Activated naive CD8-positive, alpha-beta T cell (primary cell): ENCODE data around the gene ESPN.
"Not testable (repeated sequence)": the region's sequence is repeated elsewhere in the genome, so short reads cannot be mapped to it uniquely, and the experiment has no call there.

Experiments
- H3K27ac Mint-ChIP-seq: one replicate; pipeline ENCODE4 v1.8.0; 2021; ENCODE audit warnings: mixed read lengths
- H3K27me3 Mint-ChIP-seq: one replicate; pipeline ENCODE4 v1.8.0; 2021; ENCODE audit warnings: mixed read lengths
- H3K36me3 Mint-ChIP-seq: one replicate; pipeline ENCODE4 v1.8.0; 2021; ENCODE audit warnings: mixed read lengths
- H3K4me1 Mint-ChIP-seq: one replicate; pipeline ENCODE4 v1.8.0; 2021; ENCODE audit warnings: low read depth, mixed read lengths
- H3K4me3 Mint-ChIP-seq: one replicate; pipeline ENCODE4 v1.8.0; 2021; ENCODE audit warnings: mild to moderate bottlenecking, mixed read lengths
- H3K9me3 Mint-ChIP-seq: one replicate; pipeline ENCODE4 v1.8.0; 2021; ENCODE audit warnings: low read depth, mixed read lengths

ESPN gene

DNA sequence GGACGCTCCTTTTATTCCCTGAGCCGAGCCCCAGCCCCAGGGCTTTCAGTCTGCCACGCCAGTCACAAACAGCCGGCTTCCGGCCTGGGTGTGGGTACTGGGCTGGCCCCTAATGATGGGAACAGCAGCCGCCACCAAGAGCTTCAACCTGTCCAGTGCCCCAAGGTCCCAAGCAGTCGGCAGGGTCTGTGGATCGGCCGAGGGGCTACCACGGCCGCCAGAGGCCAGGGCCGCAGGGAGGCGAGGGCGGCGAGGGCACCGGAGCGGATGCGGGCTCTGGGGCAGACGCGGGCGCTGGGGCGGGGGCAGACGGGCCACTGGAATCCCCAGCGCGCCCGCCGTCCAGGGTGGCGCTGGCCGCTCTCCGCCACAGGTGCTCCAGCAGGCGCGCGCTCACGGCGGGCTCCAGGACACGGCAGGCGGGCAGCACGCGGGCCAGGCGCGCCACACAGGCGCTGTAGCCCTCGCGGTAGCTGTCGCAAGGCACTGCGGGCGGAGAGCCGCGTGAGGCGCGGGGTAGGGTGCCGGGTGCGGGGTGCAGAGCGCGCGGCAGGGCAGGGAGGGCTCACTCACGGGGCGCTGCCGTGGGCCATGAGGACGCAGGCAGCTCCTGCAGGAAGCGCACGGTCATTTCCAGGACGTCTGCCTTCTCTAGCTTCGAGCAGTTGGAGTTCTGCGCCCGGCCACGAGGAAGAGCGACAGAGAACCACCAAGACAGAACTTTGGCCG lies 5.7 kb upstream of the ESPN start:
- H3K36me3 Mint-ChIP-seq: no peaks in the 10 kb centered on the region
- H3K27me3 Mint-ChIP-seq: peaks cover 38% of the 10 kb centered on the region
- no peak overlapping the region for H3K27ac Mint-ChIP-seq
- peak overlapping the region; percentile 23 for H3K4me3 Mint-ChIP-seq
- H3K4me1 Mint-ChIP-seq: peaks cover 7% of the 10 kb centered on the region
- H3K9me3 Mint-ChIP-seq: no peaks in the 10 kb centered on the region

DNA sequence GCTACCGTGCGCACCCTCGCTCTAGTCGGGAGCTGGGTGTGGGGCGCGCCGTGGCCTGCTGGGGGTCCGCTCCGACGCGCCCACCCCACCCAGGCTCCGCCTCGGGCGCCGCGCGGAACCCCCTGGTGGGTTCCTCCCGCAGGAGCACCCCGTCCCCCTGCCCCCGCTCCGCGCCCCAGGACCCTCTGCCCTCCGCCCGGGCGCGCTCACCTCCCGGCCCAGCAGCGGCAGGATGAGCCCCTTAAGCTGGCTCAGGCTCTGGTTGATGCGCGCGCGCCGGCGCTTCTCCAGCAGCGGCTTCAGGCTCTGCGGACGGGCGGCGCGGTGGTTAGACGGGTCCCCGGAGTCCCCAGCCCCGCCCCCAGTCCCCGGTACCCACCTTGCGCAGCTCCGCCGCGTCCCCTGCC lies 5.2 kb upstream of the ESPN start:
- H3K27me3 Mint-ChIP-seq: peaks cover 37% of the 10 kb centered on the region
- H3K4me3 Mint-ChIP-seq: peak overlapping the region; percentile 23
- no peaks in the 10 kb centered on the region for H3K9me3 Mint-ChIP-seq
- H3K4me1 Mint-ChIP-seq: peaks cover 12% of the 10 kb centered on the region
- H3K27ac Mint-ChIP-seq: no peak overlapping the region
- H3K36me3 Mint-ChIP-seq: no peaks in the 10 kb centered on the region

DNA sequence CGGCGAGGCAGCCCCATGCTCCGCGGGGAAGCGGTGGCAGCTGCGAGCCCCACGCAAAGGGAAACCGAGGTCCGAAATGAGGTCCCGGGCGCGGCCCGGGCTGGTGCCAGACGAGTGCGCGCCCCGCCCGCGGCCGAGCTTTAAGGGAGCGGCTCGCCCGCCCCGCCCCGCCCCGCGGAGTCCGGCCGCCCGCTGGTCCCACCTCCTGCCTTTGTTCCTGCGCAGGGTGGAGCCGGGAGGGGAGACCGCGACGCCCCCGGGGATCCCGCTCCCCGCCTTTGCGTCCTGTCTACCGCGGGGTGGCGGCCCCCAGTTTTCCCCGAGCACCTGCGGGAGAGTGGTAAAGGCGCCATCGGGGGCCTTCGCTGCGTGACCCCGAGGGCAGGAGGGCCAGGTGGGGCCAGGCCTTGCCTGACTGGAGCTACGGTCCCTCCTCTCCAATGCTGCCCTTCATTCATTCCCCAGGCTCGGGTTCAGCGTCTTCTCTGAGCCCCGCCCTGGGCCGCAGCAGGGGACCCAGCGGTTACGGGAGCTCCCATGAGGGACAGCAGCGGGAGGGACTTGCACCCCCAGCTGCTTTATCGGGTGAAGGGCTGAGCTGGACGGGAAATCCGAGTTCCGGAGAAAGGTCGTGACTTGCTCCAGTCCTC lies 4.6 kb upstream of the ESPN start, which contains the start of gene HES2:
Gene HES2 (minus strand): TSS at position 116 of the 650 bp plus-strand sequence. CDS start 99 bp downstream, at position 17.
- Mint-ChIP-seq H3K27ac (no peak within 1 kb of the TSS), H3K4me3 (peak within 1 kb of the TSS; percentile 23), H3K27me3 (peaks cover 34% of the 10 kb centered on the region), H3K9me3 (no peaks in the 10 kb centered on the region), H3K4me1 (peaks cover 10% of the 10 kb centered on the region), H3K36me3 (no peaks in the 10 kb centered on the region)

DNA sequence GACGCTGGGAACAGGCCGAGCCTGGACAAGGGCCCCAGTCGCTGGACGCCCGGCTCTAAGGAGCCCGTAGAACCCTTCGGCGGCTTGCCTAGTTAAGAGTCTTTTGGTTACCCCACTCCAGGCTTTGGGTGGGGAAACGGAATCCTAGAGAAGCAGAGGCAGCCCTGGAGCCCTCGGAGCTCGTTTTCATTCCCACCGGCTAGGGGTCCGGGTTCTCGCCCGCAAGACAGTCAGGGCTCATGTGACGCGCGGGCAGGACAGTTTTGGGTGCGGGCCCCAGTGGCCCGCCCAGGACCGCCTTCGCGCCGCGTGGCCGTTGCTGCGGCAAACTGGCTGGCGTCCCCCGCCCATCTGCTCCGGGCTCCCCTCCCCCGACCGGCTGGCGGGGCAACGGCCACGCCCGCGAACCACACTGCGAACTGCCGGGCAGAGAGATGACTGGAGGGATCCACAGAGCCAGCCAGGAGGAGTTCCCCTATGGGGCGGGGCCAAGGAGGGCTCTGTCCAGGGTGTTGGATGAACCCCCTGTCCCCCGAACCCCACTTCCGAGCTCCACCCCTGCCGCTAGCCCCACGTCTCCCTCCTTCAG lies 4.0 kb upstream of the ESPN start:
- Mint-ChIP-seq H3K27me3 (peaks cover 28% of the 10 kb centered on the region), H3K27ac (no peak overlapping the region), H3K4me3 (peak overlapping the region; percentile 63), H3K9me3 (no peaks in the 10 kb centered on the region), H3K36me3 (no peaks in the 10 kb centered on the region), H3K4me1 (peaks cover 10% of the 10 kb centered on the region)

DNA sequence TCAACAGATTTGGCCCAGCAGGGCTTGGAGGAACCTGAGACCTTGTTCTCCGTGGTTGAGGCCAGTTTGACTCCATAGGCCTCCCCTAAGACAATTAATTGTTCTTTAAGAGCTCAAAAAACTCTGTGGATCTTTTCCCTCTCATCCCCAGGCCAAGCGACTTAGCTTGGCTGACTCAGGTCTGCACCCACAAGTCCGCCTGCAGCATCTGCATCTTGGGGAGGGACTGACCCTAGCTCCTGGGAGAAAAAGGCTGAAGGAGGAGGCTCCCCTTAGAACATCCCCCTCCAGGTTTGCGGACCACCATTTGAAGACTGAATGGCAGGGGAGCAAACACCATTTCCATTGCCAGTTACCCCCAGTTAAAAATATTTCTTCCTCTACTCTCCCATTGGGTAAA lies 3.3 kb upstream of the ESPN start:
- H3K27ac Mint-ChIP-seq: no peak overlapping the region

DNA sequence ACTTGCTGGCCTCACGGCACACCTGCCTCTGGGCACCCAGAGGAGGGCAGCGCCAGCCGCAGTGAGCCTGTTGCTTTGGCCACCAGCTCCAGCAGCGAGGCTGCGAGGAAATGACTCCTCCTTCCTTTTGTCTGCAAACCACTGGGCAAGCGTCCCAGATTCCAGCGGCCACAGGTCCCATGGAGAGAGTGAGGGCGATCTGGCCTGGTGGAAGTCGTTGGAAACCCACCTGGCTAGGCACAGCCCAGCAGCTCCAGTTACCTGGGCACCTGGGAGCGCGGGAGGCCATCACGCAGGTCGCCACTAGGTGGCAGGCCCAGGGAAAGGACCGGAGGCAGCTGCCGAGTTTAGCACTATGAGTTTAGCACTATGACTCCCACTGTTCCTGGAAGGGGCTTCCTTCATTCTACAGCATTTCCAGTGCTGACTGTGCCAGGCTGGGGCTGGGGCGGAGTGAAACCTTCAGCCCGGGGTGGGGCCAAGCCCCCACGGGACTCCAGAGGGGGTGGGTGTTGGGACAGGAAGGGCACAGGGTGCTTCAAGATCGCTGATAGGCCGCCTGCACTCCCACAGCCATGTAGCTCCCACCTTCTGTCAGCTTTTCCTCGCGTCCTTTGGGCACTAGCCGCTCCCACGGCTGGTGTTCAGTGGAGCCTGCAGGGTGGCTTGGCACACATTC lies 1.1 kb upstream of the ESPN start:
- H3K9me3 Mint-ChIP-seq: no peaks in the 10 kb centered on the region
- H3K36me3 Mint-ChIP-seq: no peaks in the 10 kb centered on the region
- peaks cover 10% of the 10 kb centered on the region for H3K4me1 Mint-ChIP-seq
- H3K27me3 Mint-ChIP-seq: peaks cover 12% of the 10 kb centered on the region
- no peak overlapping the region for H3K27ac Mint-ChIP-seq
- peak overlapping the region; percentile 63 for H3K4me3 Mint-ChIP-seq

More for the DNA sequence above, 3.3 kb upstream of the ESPN start:
- Mint-ChIP-seq H3K9me3 (no peaks in the 10 kb centered on the region), H3K4me1 (peaks cover 10% of the 10 kb centered on the region), H3K36me3 (no peaks in the 10 kb centered on the region), H3K27me3 (peaks cover 21% of the 10 kb centered on the region), H3K4me3 (peak overlapping the region; percentile 22)

DNA sequence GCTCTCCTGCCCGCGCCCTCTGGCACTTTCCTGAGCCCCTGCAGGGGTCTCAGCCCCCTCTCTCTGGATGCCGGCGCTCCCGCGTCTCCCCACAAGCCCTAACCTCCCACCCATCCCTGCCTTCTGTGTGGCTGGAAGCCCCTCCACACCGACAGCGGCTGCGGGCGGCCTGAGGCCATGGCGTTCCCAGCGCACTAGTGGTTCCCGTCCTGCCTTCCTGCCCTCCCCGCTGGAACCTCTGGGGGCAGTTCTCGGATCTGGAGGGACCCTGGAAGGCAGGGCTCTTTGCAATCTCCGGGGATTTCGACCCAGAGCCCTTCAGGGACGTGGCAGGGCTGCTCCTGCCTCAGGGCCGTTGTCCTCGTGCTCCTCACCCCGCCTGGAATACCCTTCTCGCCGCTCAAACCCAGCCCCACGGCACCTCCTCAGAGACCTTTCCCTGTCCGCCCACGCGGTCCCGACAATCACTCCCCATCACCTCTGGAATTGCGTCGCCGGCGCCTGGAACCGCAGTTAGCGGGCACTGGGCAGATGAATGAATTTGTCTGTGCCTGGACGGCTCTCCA lies 493 bp upstream of the ESPN start:
- peak overlapping the region; percentile 63 for H3K4me3 Mint-ChIP-seq
- H3K27me3 Mint-ChIP-seq: peaks cover 12% of the 10 kb centered on the region
- no peaks in the 10 kb centered on the region for H3K9me3 Mint-ChIP-seq
- no peaks in the 10 kb centered on the region for H3K36me3 Mint-ChIP-seq
- H3K4me1 Mint-ChIP-seq: peaks cover 9% of the 10 kb centered on the region
- H3K27ac Mint-ChIP-seq: peak overlapping the region; percentile 41

DNA sequence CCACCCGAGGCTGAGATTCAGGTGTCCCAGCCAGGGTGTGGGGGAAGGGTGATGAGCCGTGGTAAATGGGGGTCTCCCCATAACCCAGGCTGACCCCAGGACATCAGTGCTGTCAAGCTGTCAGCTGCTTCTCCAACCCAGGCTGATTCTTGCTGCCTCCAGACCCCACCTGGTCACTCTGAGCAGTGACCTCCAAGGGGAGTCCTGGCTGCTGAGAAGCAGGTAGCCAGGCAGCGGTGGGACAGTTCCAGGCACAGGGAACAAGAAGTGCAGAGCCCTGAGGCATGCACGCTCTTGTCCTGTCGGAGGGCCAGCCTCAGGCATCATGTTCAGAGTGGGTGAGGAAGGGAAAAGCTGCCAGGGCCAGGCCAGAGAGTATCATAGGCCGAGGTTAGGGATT lies 1.1 kb downstream of the ESPN start:
- Mint-ChIP-seq H3K27me3 (peaks cover 14% of the 10 kb centered on the region), H3K9me3 (no peaks in the 10 kb centered on the region)

DNA sequence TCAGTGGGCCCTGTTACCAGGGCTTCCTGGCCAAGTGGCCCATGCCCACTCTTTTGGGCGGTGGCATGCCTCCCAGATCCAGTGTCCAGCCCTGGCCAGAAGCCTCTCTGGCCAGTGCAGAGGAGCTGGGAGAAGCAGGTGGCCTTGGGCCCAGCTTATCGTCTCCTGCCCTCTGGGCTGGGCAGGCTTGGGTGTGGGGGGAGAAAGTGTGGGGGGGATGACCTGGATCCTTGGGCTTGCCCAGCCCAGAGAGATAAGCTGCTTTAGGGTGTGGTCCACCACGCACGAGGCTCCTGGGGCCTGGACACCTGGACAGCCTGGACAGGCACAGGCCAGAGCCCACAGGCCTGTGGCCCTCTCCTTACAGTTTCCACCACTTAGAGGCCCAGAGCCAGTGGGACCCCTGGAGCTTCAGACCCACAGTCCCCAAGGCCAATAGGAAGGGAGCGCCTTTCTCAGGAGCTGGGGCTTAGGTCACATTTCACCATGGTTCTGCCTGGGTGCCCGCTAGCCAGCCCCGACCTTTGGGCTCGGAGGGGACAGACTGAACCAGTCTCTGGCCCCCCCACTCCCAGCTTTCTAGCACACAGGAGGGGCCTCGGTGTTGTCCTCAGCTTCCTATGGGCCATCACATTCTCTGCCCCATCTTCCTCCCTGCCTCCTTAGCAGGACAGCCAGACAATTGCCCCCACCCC lies 1.8 kb downstream of the ESPN start:
- Mint-ChIP-seq H3K4me3 (no peak overlapping the region), H3K36me3 (no peaks in the 10 kb centered on the region), H3K27ac (no peak overlapping the region), H3K9me3 (no peaks in the 10 kb centered on the region), H3K27me3 (peaks cover 12% of the 10 kb centered on the region), H3K4me1 (peaks cover 7% of the 10 kb centered on the region)

More for the DNA sequence above, 1.1 kb downstream of the ESPN start:
- Mint-ChIP-seq H3K27ac (no peak overlapping the region), H3K4me3 (no peak overlapping the region), H3K4me1 (peaks cover 7% of the 10 kb centered on the region), H3K36me3 (no peaks in the 10 kb centered on the region)

DNA sequence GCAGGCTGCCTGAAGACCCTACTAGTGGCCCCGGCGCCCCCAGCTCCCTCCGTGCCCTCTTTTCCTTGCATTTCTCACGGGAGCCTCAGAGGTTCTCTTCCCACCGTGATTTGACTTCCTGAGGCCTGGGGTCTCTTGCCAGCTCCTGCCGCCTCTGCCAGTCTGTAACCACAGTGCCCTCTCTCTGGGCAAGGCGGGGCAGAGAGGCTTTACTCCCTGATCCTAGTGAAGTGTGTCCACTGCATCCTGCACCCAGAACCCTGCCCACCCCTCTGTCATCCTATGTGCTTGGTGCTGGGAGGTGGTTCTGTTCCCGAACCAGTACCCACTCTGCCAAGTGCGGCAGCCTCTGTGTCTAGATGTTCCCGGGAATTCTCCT lies 2.4 kb downstream of the ESPN start:
- H3K27me3 Mint-ChIP-seq: peaks cover 7% of the 10 kb centered on the region
- peaks cover 7% of the 10 kb centered on the region for H3K4me1 Mint-ChIP-seq
- no peak overlapping the region for H3K4me3 Mint-ChIP-seq
- H3K9me3 Mint-ChIP-seq: no peaks in the 10 kb centered on the region
- no peak overlapping the region for H3K27ac Mint-ChIP-seq
- no peaks in the 10 kb centered on the region for H3K36me3 Mint-ChIP-seq

DNA sequence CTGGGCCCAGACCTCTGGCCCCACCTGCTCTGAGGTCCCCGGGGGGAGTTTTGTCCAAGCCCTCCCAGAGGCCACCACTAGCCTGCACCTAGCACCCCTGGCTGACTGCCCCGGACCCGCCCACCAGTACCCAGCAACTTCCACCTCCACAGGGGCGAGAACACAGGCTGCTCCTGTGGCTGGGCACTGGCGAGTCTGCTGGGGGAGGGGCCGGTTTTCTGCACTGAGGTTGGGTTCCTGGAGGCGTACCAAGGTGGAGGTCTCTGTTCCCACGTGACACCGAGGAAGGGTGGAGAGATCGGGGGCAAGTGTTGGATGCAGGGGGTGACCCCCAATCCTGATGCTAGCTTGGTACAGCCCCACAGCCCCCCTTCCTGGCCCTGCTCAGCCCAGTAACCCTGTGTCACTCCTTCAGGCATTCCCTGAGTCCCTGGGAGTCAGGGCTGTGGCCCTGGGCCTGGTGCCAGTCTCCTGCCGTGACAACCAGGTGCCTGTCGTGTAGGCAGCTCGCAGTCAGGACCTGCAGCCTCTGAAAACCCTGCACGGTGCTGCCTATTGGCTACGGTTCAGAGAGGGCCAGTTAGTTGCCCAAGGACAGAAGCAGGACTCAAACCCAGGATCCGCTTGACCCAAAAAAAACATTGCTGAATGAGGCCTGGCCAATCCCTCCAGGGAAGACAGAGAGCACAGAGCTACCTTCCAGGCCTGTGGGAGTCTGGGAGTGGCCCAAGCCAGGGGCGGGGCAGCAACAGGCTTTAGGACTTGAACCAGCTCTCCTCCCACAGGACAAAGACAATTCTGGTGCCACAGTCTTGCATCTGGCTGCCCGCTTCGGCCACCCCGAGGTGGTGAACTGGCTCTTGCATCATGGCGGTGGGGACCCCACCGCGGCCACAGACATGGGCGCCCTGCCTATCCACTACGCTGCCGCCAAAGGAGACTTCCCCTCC lies 3.1 kb downstream of the ESPN start:
- Mint-ChIP-seq H3K4me1 (peaks cover 7% of the 10 kb centered on the region), H3K36me3 (no peaks in the 10 kb centered on the region), H3K27me3 (peaks cover 6% of the 10 kb centered on the region)

DNA sequence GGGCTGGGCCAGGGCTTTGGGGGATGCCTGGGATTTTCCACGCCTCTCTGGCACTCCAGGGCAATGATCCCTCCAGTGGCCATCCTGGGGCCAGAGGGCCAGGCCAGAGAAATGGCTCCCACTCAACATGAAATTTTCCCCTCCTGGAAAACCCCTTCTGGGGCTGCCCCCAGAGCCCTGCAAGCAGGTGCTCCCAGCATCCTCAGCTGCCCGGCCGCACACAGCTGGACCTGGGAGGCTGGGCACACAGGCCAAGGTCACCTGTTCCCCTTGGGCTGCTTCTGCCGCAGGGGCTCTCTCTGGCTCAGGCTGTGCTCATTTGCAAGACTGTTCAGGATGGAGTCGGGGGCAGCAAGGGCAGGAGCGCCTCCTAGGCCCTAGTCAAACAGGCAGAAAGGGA lies 3.9 kb downstream of the ESPN start:
- H3K36me3 Mint-ChIP-seq, H3K4me1 Mint-ChIP-seq, H3K4me3 Mint-ChIP-seq, H3K27me3 Mint-ChIP-seq, H3K27ac Mint-ChIP-seq, H3K9me3 Mint-ChIP-seq: not testable (repeated sequence)

More for the DNA sequence above, 3.1 kb downstream of the ESPN start:
- H3K9me3 Mint-ChIP-seq: no peaks in the 10 kb centered on the region
- H3K4me3 Mint-ChIP-seq: no peak overlapping the region
- H3K27ac Mint-ChIP-seq: no peak overlapping the region

DNA sequence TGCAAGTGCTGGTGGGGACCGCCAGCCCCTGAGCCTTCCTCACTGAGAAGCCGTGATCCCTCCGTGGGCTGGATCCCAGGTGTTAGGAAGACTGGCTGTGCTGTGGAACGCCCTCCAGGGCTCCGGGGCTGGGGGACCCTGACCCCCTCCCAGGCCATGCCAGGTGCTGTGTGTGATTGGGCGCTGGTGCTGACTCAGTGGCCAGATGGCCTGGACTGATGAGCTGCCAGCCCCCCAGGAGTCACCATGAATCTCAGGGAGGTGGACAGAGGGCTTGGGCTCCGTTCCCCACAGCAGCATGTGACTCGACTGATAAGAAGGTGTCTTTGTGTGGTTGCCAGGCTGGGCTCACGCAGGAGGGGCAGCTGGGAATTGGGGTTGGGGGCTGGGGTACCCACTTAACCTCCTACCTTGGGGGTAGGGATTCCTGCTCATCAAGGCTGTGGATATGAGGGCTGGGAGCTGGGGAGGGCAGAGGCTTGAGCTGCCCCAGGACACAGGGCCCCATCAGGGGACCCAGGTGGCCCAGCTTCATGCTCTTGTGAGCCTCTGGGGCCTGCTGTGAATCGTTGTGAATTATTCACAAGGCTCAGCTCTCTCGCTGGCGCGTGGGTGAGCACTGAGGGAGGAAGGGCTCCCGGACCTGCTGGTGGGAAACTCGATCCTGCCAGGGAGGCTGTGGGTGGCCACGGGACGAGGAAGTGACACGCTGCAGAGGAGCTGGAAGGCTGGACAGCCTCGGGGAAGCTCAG lies 5.3 kb downstream of the ESPN start:
- H3K36me3 Mint-ChIP-seq, H3K27me3 Mint-ChIP-seq, H3K4me3 Mint-ChIP-seq, H3K9me3 Mint-ChIP-seq, H3K27ac Mint-ChIP-seq, H3K4me1 Mint-ChIP-seq: not testable (repeated sequence)
